Keratinocyte (primary cell): ENCODE data around the gene CFAP77.

Experiments used
- EZH2 ChIP-seq: IDR thresholded peaks from one replicate; pipeline ENCODE4 v1.6.1; 2012; ENCODE audit warnings: inconsistent platforms, mild to moderate bottlenecking, low read length, moderate library complexity
- TF ChIP-seq, protein P1 (sequence below), 3 experiments: IDR thresholded peaks in 1 of 3; conservative IDR thresholded peaks in 1 of 3; optimal IDR thresholded peaks in 1 of 3; 2 replicates in 2 of 3; 3 replicates in 1 of 3; pipeline versions ENCODE3 to v1.5.1; 2011; ENCODE audit warnings: low read length in 3 of 3, mild to moderate bottlenecking in 3 of 3, moderate library complexity in 2 of 3, control low read depth in 1 of 3, inconsistent platforms in 1 of 3; ENCODE audit not compliant: insufficient read depth in 2 of 3; ENCODE audit errors: extremely low read depth in 1 of 3

GRCh38 chr9:132423503-132423902 is 13.5 kb downstream of the CFAP77 start:
- TF ChIP-seq EZH2, result no peak
- TF ChIP-seq, protein P1, sequence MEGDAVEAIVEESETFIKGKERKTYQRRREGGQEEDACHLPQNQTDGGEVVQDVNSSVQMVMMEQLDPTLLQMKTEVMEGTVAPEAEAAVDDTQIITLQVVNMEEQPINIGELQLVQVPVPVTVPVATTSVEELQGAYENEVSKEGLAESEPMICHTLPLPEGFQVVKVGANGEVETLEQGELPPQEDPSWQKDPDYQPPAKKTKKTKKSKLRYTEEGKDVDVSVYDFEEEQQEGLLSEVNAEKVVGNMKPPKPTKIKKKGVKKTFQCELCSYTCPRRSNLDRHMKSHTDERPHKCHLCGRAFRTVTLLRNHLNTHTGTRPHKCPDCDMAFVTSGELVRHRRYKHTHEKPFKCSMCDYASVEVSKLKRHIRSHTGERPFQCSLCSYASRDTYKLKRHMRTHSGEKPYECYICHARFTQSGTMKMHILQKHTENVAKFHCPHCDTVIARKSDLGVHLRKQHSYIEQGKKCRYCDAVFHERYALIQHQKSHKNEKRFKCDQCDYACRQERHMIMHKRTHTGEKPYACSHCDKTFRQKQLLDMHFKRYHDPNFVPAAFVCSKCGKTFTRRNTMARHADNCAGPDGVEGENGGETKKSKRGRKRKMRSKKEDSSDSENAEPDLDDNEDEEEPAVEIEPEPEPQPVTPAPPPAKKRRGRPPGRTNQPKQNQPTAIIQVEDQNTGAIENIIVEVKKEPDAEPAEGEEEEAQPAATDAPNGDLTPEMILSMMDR (optimal IDR thresholded peaks at IDR 0.05 in 1 of 3, IDR thresholded peaks at IDR 0.05 in 1 of 3, conservative IDR thresholded peaks at IDR 0.05 in 1 of 3; ENCODE audit: extremely low read depth in 1 of 3, insufficient read depth in 2 of 3, low read length in 3 of 3), result no peak
